DND-41 (cell line): ENCODE results near the gene PLCB3.

Experiments
- ATAC-seq: fragments of 200-7000 bp; cut with Tn5 transposase; 3 replicates; pipeline ENCODE4 v1.9.1; 2021; ENCODE audit warnings: low read depth; ENCODE audit not compliant: insufficient read depth
- DNase-seq: peaks from one replicate; pipeline ENCODE4 v3.0.0-alpha.2; 2020
- H2AFZ ChIP-seq: 2 replicates; pipeline ENCODE4 v1.6.0; 2012; ENCODE audit warnings: low read depth, low read length
- H3K27ac ChIP-seq: 2 replicates; pipeline ENCODE4 v1.5.1; 2012; ENCODE audit warnings: low read length, inconsistent platforms
- H3K27me3 ChIP-seq: fragments of 200-600 bp; sonication (generic); 2 replicates; pipeline ENCODE4 v1.6.0; 2012; ENCODE audit warnings: low read length, mild to moderate bottlenecking, inconsistent platforms; ENCODE audit not compliant: insufficient read depth, poor library complexity
- H3K36me3 ChIP-seq: 2 replicates; pipeline ENCODE4 v1.5.1; 2012; ENCODE audit warnings: low read length, inconsistent platforms; ENCODE audit not compliant: insufficient read depth
- H3K4me1 ChIP-seq: 2 replicates; pipeline ENCODE4 v1.5.1; 2012; ENCODE audit warnings: mild to moderate bottlenecking, low read length; ENCODE audit not compliant: insufficient read depth
- H3K4me2 ChIP-seq: 2 replicates; pipeline ENCODE4 v1.6.0; 2012; ENCODE audit warnings: mild to moderate bottlenecking, moderate library complexity, low read length, inconsistent platforms; ENCODE audit not compliant: insufficient read depth
- H3K4me3 ChIP-seq, 2 experiments: fragments of 200-600 bp in 1 of 2; shearing (Covaris generic) in 1 of 2; 2 replicates each; pipeline ENCODE4 v1.5.1; 2012 to 2016; ENCODE audit warnings: inconsistent platforms in 2 of 2, low read length in 2 of 2, mild to moderate bottlenecking in 2 of 2, low read depth in 1 of 2, moderate library complexity in 1 of 2
- H3K79me2 ChIP-seq: 2 replicates; pipeline ENCODE4 v1.6.0; 2012; ENCODE audit warnings: low read length, inconsistent platforms; ENCODE audit not compliant: insufficient read depth
- H3K9ac ChIP-seq: 2 replicates; pipeline ENCODE4 v1.6.0; 2012; ENCODE audit warnings: low read depth, mild to moderate bottlenecking, inconsistent platforms, low read length, moderate library complexity
- H3K9me3 ChIP-seq: 2 replicates; pipeline ENCODE4 v1.5.1; 2012; ENCODE audit warnings: low read length, moderate library complexity, mild to moderate bottlenecking, inconsistent platforms; ENCODE audit not compliant: insufficient read depth, severe bottlenecking
- H4K20me1 ChIP-seq: 2 replicates; pipeline ENCODE4 v1.6.0; 2012; ENCODE audit warnings: low read length; ENCODE audit not compliant: insufficient read depth
- EZH2 ChIP-seq: IDR thresholded peaks from 3 replicates; pipeline ENCODE4 v1.6.1; 2012; ENCODE audit warnings: borderline replicate concordance, low read depth, mild to moderate bottlenecking, moderate library complexity, low read length, inconsistent platforms; ENCODE audit not compliant: severe bottlenecking
- TF ChIP-seq, protein P1 (sequence below): IDR thresholded peaks from 2 replicates; pipeline ENCODE4 v1.5.1; 2012; ENCODE audit warnings: borderline replicate concordance, low read length, moderate library complexity, mild to moderate bottlenecking; ENCODE audit not compliant: poor library complexity, severe bottlenecking; ENCODE audit errors: extremely low read depth

Gene PLCB3

DNA sequence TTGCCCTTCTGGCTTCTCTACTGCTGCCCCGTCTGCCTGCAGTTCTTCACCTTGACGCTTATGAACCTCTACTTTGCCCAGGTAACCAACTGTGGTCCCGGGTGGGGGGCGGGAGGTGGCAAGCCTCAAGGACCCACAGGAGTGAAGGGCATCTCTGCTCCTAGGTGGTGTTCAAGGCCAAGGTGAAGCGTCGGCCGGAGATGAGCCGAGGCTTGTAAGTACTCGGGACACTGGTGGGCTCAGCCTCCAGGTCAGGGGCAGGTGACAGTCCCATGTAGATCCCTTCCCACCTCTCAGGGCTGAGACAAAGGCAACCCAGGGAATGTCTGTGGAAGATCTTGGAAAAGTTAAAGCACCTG, 35.5 kb downstream of the PLCB3 start:
- Histone ChIP-seq H3K27ac (no peak overlapping the region), H3K36me3 (peaks cover 16% of the 10 kb centered on the region), H3K9me3 (no peaks in the 10 kb centered on the region), H3K4me1 (peaks cover 36% of the 10 kb centered on the region), H3K27me3 (no peaks in the 10 kb centered on the region), H2AFZ (no peak overlapping the region), H3K79me2 (peaks cover 30% of the 10 kb centered on the region), H4K20me1 (no peaks in the 10 kb centered on the region), H3K4me3 (peak overlapping the region in 1 of 2 experiments; percentile 67; a peak in 1 of 4 replicates), H3K9ac (peak overlapping the region; percentile 74; the same call in 1 of the 2 replicates), H3K4me2 (peak overlapping the region; percentile 83)
- no peak for DNase-seq
- no peak for ATAC-seq
- TF ChIP-seq EZH2, result no peak

DNA sequence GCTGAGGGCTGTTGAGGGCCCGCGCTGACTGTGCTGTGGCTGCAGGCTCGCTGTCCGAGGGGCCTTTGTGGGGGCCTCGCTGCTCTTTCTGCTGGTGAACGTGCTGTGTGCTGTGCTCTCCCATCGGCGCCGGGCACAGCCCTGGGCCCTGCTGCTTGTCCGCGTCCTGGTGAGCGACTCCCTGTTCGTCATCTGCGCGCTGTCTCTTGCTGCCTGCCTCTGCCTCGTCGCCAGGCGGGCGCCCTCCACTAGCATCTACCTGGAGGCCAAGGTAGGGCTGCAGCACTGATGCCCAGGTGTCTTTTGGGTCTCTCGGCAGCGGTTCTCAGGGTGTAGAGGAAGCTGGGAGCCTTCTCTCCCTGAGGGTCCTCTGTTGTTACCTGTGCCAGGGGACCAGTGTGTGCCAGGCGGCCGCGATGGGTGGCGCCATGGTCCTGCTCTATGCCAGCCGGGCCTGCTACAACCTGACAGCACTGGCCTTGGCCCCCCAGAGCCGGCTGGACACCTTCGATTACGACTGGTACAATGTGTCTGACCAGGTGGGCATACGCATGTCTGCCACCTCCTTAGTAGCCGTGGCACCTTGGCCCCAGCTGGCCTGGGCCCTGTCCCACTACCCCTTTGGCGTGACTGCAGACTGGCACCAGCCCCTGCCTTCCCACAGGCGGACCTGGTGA, 36.5 kb downstream of the PLCB3 start:
- H3K36me3 ChIP-seq, result peaks cover 9% of the 10 kb centered on the region; the same call in 1 of the 2 replicates
- DNase-seq (no peak), ATAC-seq (no peak)
- H3K79me2 ChIP-seq, result peaks cover 24% of the 10 kb centered on the region
- H4K20me1 ChIP-seq, result no peaks in the 10 kb centered on the region; the same call in 1 of the 2 replicates
- H3K4me2 ChIP-seq, result 0 out of 2 replicates have a peak overlapping the region, but pooled peaks have one; percentile 83
- no peak overlapping the region for H2AFZ ChIP-seq
- H3K27me3 ChIP-seq, result no peaks in the 10 kb centered on the region
- no peak overlapping the region for H3K4me3 ChIP-seq
- no peaks in the 10 kb centered on the region for H3K9me3 ChIP-seq
- no peak overlapping the region; the same call in 1 of the 2 replicates for H3K9ac ChIP-seq
- H3K4me1 ChIP-seq, result peaks cover 36% of the 10 kb centered on the region
- H3K27ac ChIP-seq, result no peak overlapping the region
- TF ChIP-seq, protein P1, sequence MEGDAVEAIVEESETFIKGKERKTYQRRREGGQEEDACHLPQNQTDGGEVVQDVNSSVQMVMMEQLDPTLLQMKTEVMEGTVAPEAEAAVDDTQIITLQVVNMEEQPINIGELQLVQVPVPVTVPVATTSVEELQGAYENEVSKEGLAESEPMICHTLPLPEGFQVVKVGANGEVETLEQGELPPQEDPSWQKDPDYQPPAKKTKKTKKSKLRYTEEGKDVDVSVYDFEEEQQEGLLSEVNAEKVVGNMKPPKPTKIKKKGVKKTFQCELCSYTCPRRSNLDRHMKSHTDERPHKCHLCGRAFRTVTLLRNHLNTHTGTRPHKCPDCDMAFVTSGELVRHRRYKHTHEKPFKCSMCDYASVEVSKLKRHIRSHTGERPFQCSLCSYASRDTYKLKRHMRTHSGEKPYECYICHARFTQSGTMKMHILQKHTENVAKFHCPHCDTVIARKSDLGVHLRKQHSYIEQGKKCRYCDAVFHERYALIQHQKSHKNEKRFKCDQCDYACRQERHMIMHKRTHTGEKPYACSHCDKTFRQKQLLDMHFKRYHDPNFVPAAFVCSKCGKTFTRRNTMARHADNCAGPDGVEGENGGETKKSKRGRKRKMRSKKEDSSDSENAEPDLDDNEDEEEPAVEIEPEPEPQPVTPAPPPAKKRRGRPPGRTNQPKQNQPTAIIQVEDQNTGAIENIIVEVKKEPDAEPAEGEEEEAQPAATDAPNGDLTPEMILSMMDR, result no peak
- TF ChIP-seq EZH2, result no peak

DNA sequence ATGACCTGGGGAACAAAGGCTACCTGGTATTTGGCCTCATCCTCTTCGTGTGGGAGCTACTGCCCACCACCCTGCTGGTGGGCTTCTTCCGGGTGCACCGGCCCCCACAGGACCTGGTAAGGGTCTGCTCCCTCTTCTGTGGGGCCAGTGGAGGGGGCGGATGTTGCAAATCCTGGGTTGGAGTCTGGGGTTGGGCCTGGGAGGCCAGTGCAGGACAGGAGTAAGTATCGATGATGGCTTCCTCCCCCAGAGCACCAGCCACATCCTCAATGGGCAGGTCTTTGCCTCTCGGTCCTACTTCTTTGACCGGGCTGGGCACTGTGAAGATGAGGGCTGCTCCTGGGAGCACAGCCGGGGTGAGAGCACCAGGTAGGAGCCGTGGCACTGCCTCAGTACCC, 37.0 kb downstream of the PLCB3 start:
- DNase-seq (no peak), ATAC-seq (no peak)
- Histone ChIP-seq H3K79me2 (peaks cover 19% of the 10 kb centered on the region), H3K4me2 (no peak overlapping the region), H3K4me1 (peaks cover 31% of the 10 kb centered on the region), H3K4me3 (no peak overlapping the region), H3K36me3 (peaks cover 4% of the 10 kb centered on the region; the same call in 1 of the 2 replicates), H3K9me3 (no peaks in the 10 kb centered on the region), H4K20me1 (no peaks in the 10 kb centered on the region; the same call in 1 of the 2 replicates), H3K27me3 (no peaks in the 10 kb centered on the region), H3K27ac (no peak overlapping the region), H3K9ac (no peak overlapping the region), H2AFZ (no peak overlapping the region)
- TF ChIP-seq, protein P1, result no peak
- TF ChIP-seq EZH2, result no peak

DNA sequence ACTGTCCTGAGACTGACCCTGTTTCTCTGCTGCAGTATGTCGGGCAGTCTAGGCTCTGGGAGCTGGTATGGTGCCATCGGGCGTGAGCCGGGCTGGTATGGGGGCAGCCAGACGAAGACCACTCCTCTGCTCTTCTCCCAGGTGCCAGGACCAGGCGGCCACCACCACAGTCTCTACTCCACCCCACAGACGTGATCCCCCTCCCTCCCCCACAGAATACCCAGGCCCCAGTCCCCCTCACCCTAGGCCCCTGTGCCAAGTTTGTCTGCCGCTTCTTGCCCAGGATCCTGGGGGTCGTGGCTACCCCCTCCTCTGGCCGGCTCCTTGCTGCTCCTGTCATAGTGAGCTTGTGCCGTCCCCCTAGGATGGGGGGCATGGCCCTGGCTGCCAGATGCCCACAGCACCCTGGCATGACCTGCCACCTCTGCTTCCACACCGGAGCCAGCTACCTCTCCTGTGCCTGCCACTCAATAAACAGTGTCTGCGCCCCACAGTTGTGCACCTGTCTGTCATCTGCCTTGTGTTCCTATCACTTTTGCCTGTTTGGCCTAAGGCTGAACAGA, 37.8 kb downstream of the PLCB3 start:
- Histone ChIP-seq H3K9me3 (no peaks in the 10 kb centered on the region), H3K36me3 (0 out of 2 replicates have a peak, but pooled peaks cover 2% of the 10 kb centered on the region), H3K4me2 (no peak overlapping the region), H3K4me1 (peaks cover 24% of the 10 kb centered on the region), H3K9ac (no peak overlapping the region), H3K27ac (no peak overlapping the region), H3K4me3 (no peak overlapping the region), H3K27me3 (no peaks in the 10 kb centered on the region), H2AFZ (no peak overlapping the region), H4K20me1 (no peaks in the 10 kb centered on the region; the same call in 1 of the 2 replicates), H3K79me2 (peaks cover 11% of the 10 kb centered on the region)
- TF ChIP-seq, protein P1, result no peak
- no peak for TF ChIP-seq EZH2
- no peak for DNase-seq
- ATAC-seq, result no peak
